ENCODE data around the gene LYPD1. TPM values are rescaled to one million over a fixed set of nuclear protein-coding genes. Genes with fewer than 3 reads are reported as not detected.

The LYPD1 gene
- polyA plus RNA-seq, 1 of the 3 experiments (the other 2 are of a cell fraction) = 5.4 TPM

- TF ChIP-seq EZH2phosphoT487 (IDR thresholded peaks at IDR 0.05; ENCODE audit: borderline replicate concordance, low read depth) = no peak
- no peak for TF ChIP-seq CTCF (IDR thresholded peaks at IDR 0.05)
Observed at GRCh38 chr2:132716954-132717353, 46.9 kb upstream of the LYPD1 start (continued).

- H3K36me3 ChIP-seq (replicated peaks in 1 of 2; ENCODE audit: control insufficient read depth in 1 of 2, insufficient read depth in 2 of 2, low read length in 1 of 2) = no peaks in the 10 kb centered on the region
- no peak for DNase-seq
- no peak overlapping the region for H3K27ac ChIP-seq (ENCODE audit: low read depth in 2 of 2, low read length in 1 of 2)
- H3K4me2 ChIP-seq = no peak overlapping the region
- 54% methylated on average over 7 of the region's 7 CpGs for WGBS (ENCODE audit: low lambda C conversion rate)
- no peaks in the 10 kb centered on the region for H3K79me2 ChIP-seq (ENCODE audit: insufficient read depth)
- H3K27me3 ChIP-seq (ENCODE audit: insufficient read depth) = no peaks in the 10 kb centered on the region
- no peaks in the 10 kb centered on the region for H3K9me2 ChIP-seq
- no peaks in the 10 kb centered on the region for H3F3A ChIP-seq (replicated peaks; ENCODE audit: insufficient read depth)
- no peak overlapping the region for H3K9ac ChIP-seq
- no peak overlapping the region for H3K4me3 ChIP-seq (ENCODE audit: low read depth in 2 of 2, low read length in 1 of 2)
- CTCF ChIA-PET = no interaction called here
- POLR2A ChIA-PET = no interaction called here
- no peak overlapping the region for H2AFZ ChIP-seq (ENCODE audit: low read depth)
- TF ChIP-seq TCF12 (IDR thresholded peaks at IDR 0.05) (no peak), YY1 (IDR thresholded peaks at IDR 0.05; ENCODE audit: low read depth) (no peak), FOXJ3 (CRISPR knock-in tag; IDR thresholded peaks at IDR 0.05) (no peak), EZH2phosphoT487 (IDR thresholded peaks at IDR 0.05; ENCODE audit: borderline replicate concordance, low read depth) (no peak)
- H4K20me1 ChIP-seq (ENCODE audit: insufficient read depth) = no peaks in the 10 kb centered on the region
- no peaks in the 10 kb centered on the region for H3K9me3 ChIP-seq
- peaks cover 0 to 3% of the 10 kb centered on the region in 2 experiments; a peak in 1 of 4 replicates for H3K4me1 ChIP-seq (ENCODE audit: control insufficient read depth in 1 of 2, insufficient read depth in 2 of 2, low read depth in 1 of 2, low read length in 1 of 2)
Observed at GRCh38 chr2:132715386-132716351, 45.7 kb upstream of the LYPD1 start.

- Histone ChIP-seq H2AFZ (ENCODE audit: low read depth) (no peak overlapping the region), H3K27me3 (ENCODE audit: insufficient read depth) (no peaks in the 10 kb centered on the region), H3K4me3 (ENCODE audit: low read depth in 2 of 2, low read length in 1 of 2) (no peak overlapping the region), H3K79me2 (ENCODE audit: insufficient read depth) (no peaks in the 10 kb centered on the region), H3K4me1 (ENCODE audit: control insufficient read depth in 1 of 2, insufficient read depth in 2 of 2, low read depth in 1 of 2, low read length in 1 of 2) (no peaks in the 10 kb centered on the region), H3K4me2 (no peak overlapping the region), H3K9me2 (no peaks in the 10 kb centered on the region), H3K36me3 (replicated peaks in 1 of 2; ENCODE audit: control insufficient read depth in 1 of 2, insufficient read depth in 2 of 2, low read length in 1 of 2) (no peaks in the 10 kb centered on the region), H4K20me1 (ENCODE audit: insufficient read depth) (no peaks in the 10 kb centered on the region), H3K9me3 (no peaks in the 10 kb centered on the region), H3K9ac (no peak overlapping the region), H3K27ac (ENCODE audit: low read depth in 2 of 2, low read length in 1 of 2) (no peak overlapping the region), H3F3A (replicated peaks; ENCODE audit: insufficient read depth) (no peaks in the 10 kb centered on the region)
- WGBS (ENCODE audit: low lambda C conversion rate) = 66% methylated on average over 4 of the region's 4 CpGs
- DNase-seq = no peak
- ChIA-PET CTCF (no interaction called here), POLR2A (no interaction called here)
- TF ChIP-seq RXRA (IDR thresholded peaks at IDR 0.05; ENCODE audit: borderline replicate concordance, low read depth) (no peak), CHD2 (IDR thresholded peaks at IDR 0.05; ENCODE audit: low read length, partially characterized antibody) (no peak), MXI1 (IDR thresholded peaks at IDR 0.05; ENCODE audit: low read depth, low read length) (no peak), ZBTB33 (IDR thresholded peaks at IDR 0.05; ENCODE audit: borderline replicate concordance, low read depth) (no peak), FOXM1 (IDR thresholded peaks at IDR 0.05; ENCODE audit: low read depth) (no peak), ELF1 (IDR thresholded peaks at IDR 0.05) (no peak), REST (IDR thresholded peaks at IDR 0.05; ENCODE audit: low read depth, low read length) (no peak), JUND (IDR thresholded peaks at IDR 0.05) (no peak)
- TF ChIP-seq, protein P1, sequence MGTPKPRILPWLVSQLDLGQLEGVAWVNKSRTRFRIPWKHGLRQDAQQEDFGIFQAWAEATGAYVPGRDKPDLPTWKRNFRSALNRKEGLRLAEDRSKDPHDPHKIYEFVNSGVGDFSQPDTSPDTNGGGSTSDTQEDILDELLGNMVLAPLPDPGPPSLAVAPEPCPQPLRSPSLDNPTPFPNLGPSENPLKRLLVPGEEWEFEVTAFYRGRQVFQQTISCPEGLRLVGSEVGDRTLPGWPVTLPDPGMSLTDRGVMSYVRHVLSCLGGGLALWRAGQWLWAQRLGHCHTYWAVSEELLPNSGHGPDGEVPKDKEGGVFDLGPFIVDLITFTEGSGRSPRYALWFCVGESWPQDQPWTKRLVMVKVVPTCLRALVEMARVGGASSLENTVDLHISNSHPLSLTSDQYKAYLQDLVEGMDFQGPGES (IDR thresholded peaks at IDR 0.05; ENCODE audit: low read depth, low read length) = no peak
- TF ChIP-seq, protein P2, sequence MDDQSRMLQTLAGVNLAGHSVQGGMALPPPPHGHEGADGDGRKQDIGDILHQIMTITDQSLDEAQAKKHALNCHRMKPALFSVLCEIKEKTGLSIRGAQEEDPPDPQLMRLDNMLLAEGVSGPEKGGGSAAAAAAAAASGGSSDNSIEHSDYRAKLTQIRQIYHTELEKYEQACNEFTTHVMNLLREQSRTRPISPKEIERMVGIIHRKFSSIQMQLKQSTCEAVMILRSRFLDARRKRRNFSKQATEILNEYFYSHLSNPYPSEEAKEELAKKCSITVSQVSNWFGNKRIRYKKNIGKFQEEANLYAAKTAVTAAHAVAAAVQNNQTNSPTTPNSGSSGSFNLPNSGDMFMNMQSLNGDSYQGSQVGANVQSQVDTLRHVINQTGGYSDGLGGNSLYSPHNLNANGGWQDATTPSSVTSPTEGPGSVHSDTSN (IDR thresholded peaks at IDR 0.05) = no peak
Observed at GRCh38 chr2:132703396-132703795, 33.4 kb upstream of the LYPD1 start.
